HepG2 (cell line): Measurements from ENCODE around the gene PRR14. TPM values are rescaled to one million over a fixed set of nuclear protein-coding genes. Genes with fewer than 3 reads are reported as not detected.

Source experiments
- BRD4 ChIP-seq: sonication (generic); formaldehyde crosslinking; IDR thresholded peaks from 2 replicates; pipeline ENCODE4 v1.4.0; 2020; ENCODE audit warnings: missing genetic modification reagents
- FOXA1 ChIP-seq, 2 experiments: fragments of 450-650 bp in 1 of 2; sonication (generic) in 1 of 2; formaldehyde crosslinking in 1 of 2; IDR thresholded peaks; 2 replicates each; pipeline versions ENCODE4 v1.4.0 to v1.6.1; 2016 to 2020; ENCODE audit warnings: missing genetic modification reagents in 1 of 2
- FOXA3 ChIP-seq: IDR thresholded peaks from 2 replicates; pipeline ENCODE4 v1.6.1; 2016; ENCODE audit warnings: missing genetic modification reagents, missing compliant biosample characterization
- GATAD1 ChIP-seq: IDR thresholded peaks from 2 replicates; pipeline ENCODE4 v1.6.1; 2016; ENCODE audit warnings: missing genetic modification reagents, missing compliant biosample characterization
- KAT2B ChIP-seq: fragments of 150-350 bp; IDR thresholded peaks from 2 replicates; pipeline ENCODE4 v1.6.1; 2014; ENCODE audit warnings: low read depth, low read length, borderline replicate concordance
- KDM5A ChIP-seq: fragments of 200-600 bp; sonication (generic); IDR thresholded peaks from 2 replicates; pipeline ENCODE4 v1.7.0; 2018; ENCODE audit warnings: antibody characterized with exemption, mild to moderate bottlenecking, low read length, borderline replicate concordance
- MBD4 ChIP-seq: IDR thresholded peaks from 2 replicates; pipeline ENCODE4 v1.6.1; 2012; ENCODE audit warnings: low read length, inconsistent platforms, borderline replicate concordance
- MTF2 ChIP-seq: sonication (generic); formaldehyde crosslinking; IDR thresholded peaks from 2 replicates; pipeline ENCODE4 v1.5.0; 2020; ENCODE audit warnings: missing genetic modification reagents, borderline replicate concordance
- NCOA5 ChIP-seq: sonication (generic); formaldehyde crosslinking; IDR thresholded peaks from 2 replicates; pipeline ENCODE4 v1.4.0; 2020; ENCODE audit warnings: missing genetic modification reagents
- NR2F2 ChIP-seq: IDR thresholded peaks from 2 replicates; pipeline ENCODE4 v1.6.1; 2012; ENCODE audit warnings: low read depth, inconsistent platforms, borderline replicate concordance
- SIN3B ChIP-seq: fragments of 150-350 bp; IDR thresholded peaks from 2 replicates; pipeline ENCODE4 v1.6.1; 2014; ENCODE audit warnings: low read length
- TCF12 ChIP-seq, 2 experiments: fragments of 450-650 bp in 1 of 2; sonication (generic) in 1 of 2; formaldehyde crosslinking in 1 of 2; IDR thresholded peaks; 2 replicates each; pipeline versions ENCODE4 v1.6.1 to v1.8.0; 2017 to 2022; ENCODE audit warnings: antibody characterized with exemption in 1 of 2, mild to moderate bottlenecking in 1 of 2, missing genetic modification reagents in 1 of 2, moderate library complexity in 1 of 2
- YEATS4 ChIP-seq: sonication (generic); formaldehyde crosslinking; IDR thresholded peaks from 2 replicates; pipeline ENCODE4 v1.4.0; 2020; ENCODE audit warnings: missing genetic modification reagents, borderline replicate concordance
- ZNF225 ChIP-seq: sonication (generic); formaldehyde crosslinking; IDR thresholded peaks from 2 replicates; pipeline ENCODE4 v1.4.0; 2020; ENCODE audit warnings: mild to moderate bottlenecking, missing genetic modification reagents
- ZNF329 ChIP-seq: sonication (generic); formaldehyde crosslinking; IDR thresholded peaks from 2 replicates; pipeline ENCODE4 v1.9.0; 2021; ENCODE audit warnings: low read depth, mild to moderate bottlenecking, missing genetic modification reagents
- ZNF350 ChIP-seq: sonication (generic); formaldehyde crosslinking; IDR thresholded peaks from 2 replicates; pipeline ENCODE4 v1.4.0; 2020; ENCODE audit warnings: mild to moderate bottlenecking, low read depth, missing genetic modification reagents, borderline replicate concordance
- ZNF468 ChIP-seq: sonication (generic); formaldehyde crosslinking; IDR thresholded peaks from 2 replicates; pipeline ENCODE4 v1.8.0; 2022; ENCODE audit warnings: mild to moderate bottlenecking, moderate library complexity, missing genetic modification reagents
- ZNF567 ChIP-seq: sonication (generic); formaldehyde crosslinking; IDR thresholded peaks from 2 replicates; pipeline ENCODE4 v1.8.1; 2023; ENCODE audit warnings: mild to moderate bottlenecking, missing genetic modification reagents, borderline replicate concordance
- ZNF577 ChIP-seq: sonication (generic); formaldehyde crosslinking; IDR thresholded peaks from 2 replicates; pipeline ENCODE4 v1.4.0; 2020; ENCODE audit warnings: mild to moderate bottlenecking, low read depth, missing genetic modification reagents, borderline replicate concordance
- ZNF652 ChIP-seq: IDR thresholded peaks from 2 replicates; pipeline ENCODE4 v1.6.1; 2016; ENCODE audit warnings: low read depth, borderline replicate concordance
- ZNF780A ChIP-seq: sonication (generic); formaldehyde crosslinking; IDR thresholded peaks from 2 replicates; pipeline ENCODE4 v1.8.0; 2022; ENCODE audit warnings: mild to moderate bottlenecking, missing genetic modification reagents, moderate library complexity
- ZNF788 ChIP-seq: sonication (generic); formaldehyde crosslinking; IDR thresholded peaks from 2 replicates; pipeline ENCODE4 v1.5.0; 2020; ENCODE audit warnings: mild to moderate bottlenecking, missing genetic modification reagents, borderline replicate concordance
- ZSCAN21 ChIP-seq: sonication (generic); formaldehyde crosslinking; IDR thresholded peaks from 2 replicates; pipeline ENCODE4 v1.8.0; 2022; ENCODE audit warnings: mild to moderate bottlenecking, missing genetic modification reagents, moderate library complexity, borderline replicate concordance
- polyA plus RNA-seq, 8 experiments: library from polyadenylated mRNA; depleted of rRNA in 3 of 8; stranded (reverse) in 7 of 8; unstranded in 1 of 8; fragments of >200 nt; fragmentation: Illumina TruSeq in 4 of 8; extraction: Trizol in 4 of 8; gene quantifications; 2 replicates each; pipeline versions ENCODE4 v1.2.1 to v1.2.3, GENCODE V29; 2011 to 2016; ENCODE audit warnings: low read depth in 4 of 8, missing spikeins in 1 of 8, mixed read lengths in 1 of 8; ENCODE audit not compliant: insufficient read depth in 1 of 8
- total RNA-seq, 5 experiments: library from RNA; depleted of rRNA; stranded (reverse); fragments of >200 nt; fragmentation: Illumina TruSeq; extraction: Trizol; gene quantifications; 2 replicates each; pipeline ENCODE4 v1.2.3, GENCODE V29; 2016; ENCODE audit warnings: low read depth in 1 of 5
- TF ChIP-seq, protein P1 (sequence below): IDR thresholded peaks from 2 replicates; pipeline ENCODE4 v1.6.1; 2018; ENCODE audit warnings: missing genetic modification reagents, mild to moderate bottlenecking, missing compliant biosample characterization
- TF ChIP-seq, protein P2 (sequence below): sonication (generic); formaldehyde crosslinking; IDR thresholded peaks from 2 replicates; pipeline ENCODE4 v1.4.0; 2020; ENCODE audit warnings: mild to moderate bottlenecking, missing genetic modification reagents
- TF ChIP-seq, protein P3 (sequence below): sonication (generic); formaldehyde crosslinking; IDR thresholded peaks from 2 replicates; pipeline ENCODE4 v1.5.0; 2020; ENCODE audit warnings: missing genetic modification reagents

Gene PRR14
- total and polyA plus RNA-seq, 2 of the 13 experiments (the other 11 are each of a cell fraction or from before 2014, with no cell fraction given), result 8.4 to 11.0 TPM

DNA sequence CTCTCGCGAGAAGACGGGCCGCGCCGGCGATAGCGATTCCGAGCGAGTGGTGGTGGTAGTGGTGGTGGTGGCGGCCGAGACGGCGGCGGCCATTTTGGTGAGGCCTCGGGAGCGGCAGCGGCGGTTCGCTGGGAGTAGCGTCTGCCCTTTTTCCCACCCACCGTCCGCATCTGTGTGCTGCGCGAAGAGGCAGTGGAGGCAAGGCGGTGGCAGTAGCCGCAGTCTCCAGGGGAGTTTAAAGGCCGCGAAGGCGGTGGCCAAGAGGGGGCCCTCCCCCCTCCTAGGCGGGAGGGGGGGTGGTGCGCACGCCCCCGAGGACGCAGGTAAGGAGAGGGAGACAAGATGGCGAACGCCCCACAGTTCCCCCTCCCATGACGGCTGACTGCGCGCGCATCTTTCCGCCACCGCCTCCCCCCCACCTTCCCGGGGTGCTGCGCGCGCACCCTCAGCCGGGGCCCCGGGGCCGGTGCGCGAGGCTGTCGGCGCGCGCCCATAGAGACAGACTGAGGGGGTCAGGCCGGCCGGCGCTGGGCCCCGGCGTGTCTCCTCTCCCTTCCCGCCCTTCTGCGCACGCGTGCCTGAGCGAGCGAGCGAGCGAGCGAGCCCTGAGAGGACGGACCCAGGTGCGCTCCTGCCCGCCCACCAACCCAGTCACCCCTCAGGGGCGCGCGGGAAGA is 47.5 kb downstream of the PRR14 start (continued):
- TF ChIP-seq, protein P1, sequence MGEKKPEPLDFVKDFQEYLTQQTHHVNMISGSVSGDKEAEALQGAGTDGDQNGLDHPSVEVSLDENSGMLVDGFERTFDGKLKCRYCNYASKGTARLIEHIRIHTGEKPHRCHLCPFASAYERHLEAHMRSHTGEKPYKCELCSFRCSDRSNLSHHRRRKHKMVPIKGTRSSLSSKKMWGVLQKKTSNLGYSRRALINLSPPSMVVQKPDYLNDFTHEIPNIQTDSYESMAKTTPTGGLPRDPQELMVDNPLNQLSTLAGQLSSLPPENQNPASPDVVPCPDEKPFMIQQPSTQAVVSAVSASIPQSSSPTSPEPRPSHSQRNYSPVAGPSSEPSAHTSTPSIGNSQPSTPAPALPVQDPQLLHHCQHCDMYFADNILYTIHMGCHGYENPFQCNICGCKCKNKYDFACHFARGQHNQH (CRISPR knock-in tag), result peak; percentile 94
- TF ChIP-seq MTF2 (CRISPR knock-in tag) (peak; percentile 78; the same call in 1 of the 2 replicates), GATAD1 (CRISPR knock-in tag) (peak; percentile 90), TCF12 (IDR thresholded peaks at IDR 0.05) (no peak), TCF12 (CRISPR knock-in tag; IDR thresholded peaks at IDR 0.05) (no peak), ZNF350 (CRISPR knock-in tag) (peak; percentile 97), ZNF788 (peak; percentile 97), KAT2B (0 out of 2 replicates have a peak, but pooled peaks have one; percentile 13), BRD4 (CRISPR knock-in tag) (peak; percentile 100), MBD4 (no peak), FOXA3 (peak; percentile 72), NCOA5 (CRISPR knock-in tag) (no peak), NR2F2 (peak; percentile 41; the same call in 1 of the 2 replicates), ZNF780A (CRISPR knock-in tag) (peak; percentile 74), YEATS4 (CRISPR knock-in tag) (peak; percentile 99), FOXA1 (IDR thresholded peaks at IDR 0.05) (no peak), FOXA1 (CRISPR knock-in tag; IDR thresholded peaks at IDR 0.05) (peak; percentile 17; the same call in 1 of the 2 replicates), ZNF225 (CRISPR knock-in tag) (peak; percentile 68; the same call in 1 of the 2 replicates), ZSCAN21 (CRISPR knock-in tag) (peak; percentile 94), ZNF468 (no peak; the same call in 1 of the 2 replicates), ZNF652 (CRISPR knock-in tag) (peak; percentile 50; the same call in 1 of the 2 replicates), ZNF577 (peak; percentile 76), KDM5A (no peak), SIN3B (no peak; the same call in 1 of the 2 replicates), ZNF567 (CRISPR knock-in tag) (no peak; the same call in 1 of the 2 replicates), ZNF329 (no peak)
- TF ChIP-seq, protein P2, sequence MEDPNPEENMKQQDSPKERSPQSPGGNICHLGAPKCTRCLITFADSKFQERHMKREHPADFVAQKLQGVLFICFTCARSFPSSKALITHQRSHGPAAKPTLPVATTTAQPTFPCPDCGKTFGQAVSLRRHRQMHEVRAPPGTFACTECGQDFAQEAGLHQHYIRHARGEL (CRISPR knock-in tag), result peak; percentile 3; the same call in 1 of the 2 replicates
- TF ChIP-seq, protein P3, sequence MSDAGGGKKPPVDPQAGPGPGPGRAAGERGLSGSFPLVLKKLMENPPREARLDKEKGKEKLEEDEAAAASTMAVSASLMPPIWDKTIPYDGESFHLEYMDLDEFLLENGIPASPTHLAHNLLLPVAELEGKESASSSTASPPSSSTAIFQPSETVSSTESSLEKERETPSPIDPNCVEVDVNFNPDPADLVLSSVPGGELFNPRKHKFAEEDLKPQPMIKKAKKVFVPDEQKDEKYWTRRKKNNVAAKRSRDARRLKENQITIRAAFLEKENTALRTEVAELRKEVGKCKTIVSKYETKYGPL (CRISPR knock-in tag), result no peak; the same call in 1 of the 2 replicates
